ENCODE data around the gene PRDM13.
"Not testable (repeated sequence)": the region's sequence is repeated elsewhere in the genome, so short reads cannot be mapped to it uniquely, and the experiment has no call there.

Gene PRDM13

GRCh38 chr6:99606656-99607415 is at the start of gene PRDM13:
Gene PRDM13, plus strand, starts transcription at chr6:99606833. Its CDS starts 202 bp downstream, at chr6:99607035.
- DNase-seq (ENCODE audit: low read depth): no peak

GRCh38 chr6:99559057-99559456 is 47.6 kb upstream of the PRDM13 start:
- DNase-seq (ENCODE audit: low read depth): no peak

GRCh38 chr6:99560668-99561067 is 46.0 kb upstream of the PRDM13 start:
- no peak for DNase-seq (ENCODE audit: low read depth)

GRCh38 chr6:99563056-99563723 is 43.4 kb upstream of the PRDM13 start:
- DNase-seq (ENCODE audit: low read depth): no peak

- DNase-seq (ENCODE audit: low read depth): peak; percentile 87
Measured at GRCh38 chr6:99568103-99568933, 38.3 kb upstream of the PRDM13 start, which contains the start of gene CCNC. Gene CCNC, minus strand, starts transcription at chr6:99568660. Its CDS starts 133 bp downstream, at chr6:99568527.

GRCh38 chr6:99573980-99574617 is 32.5 kb upstream of the PRDM13 start:
- no peak for DNase-seq (ENCODE audit: low read depth)

- DNase-seq (ENCODE audit: low read depth): no peak
Measured at GRCh38 chr6:99575544-99576227, 30.9 kb upstream of the PRDM13 start.

GRCh38 chr6:99579781-99580180 is 26.9 kb upstream of the PRDM13 start:
- no peak for DNase-seq (ENCODE audit: low read depth)

GRCh38 chr6:99587792-99588191 is 18.8 kb upstream of the PRDM13 start:
- DNase-seq (ENCODE audit: low read depth): no peak

- peak; percentile 47 for DNase-seq (ENCODE audit: low read depth)
Measured at GRCh38 chr6:99588618-99589289, 17.9 kb upstream of the PRDM13 start.

- DNase-seq (ENCODE audit: low read depth): no peak
Measured at GRCh38 chr6:99589290-99589672, 17.4 kb upstream of the PRDM13 start.

GRCh38 chr6:99589907-99590493 is 16.6 kb upstream of the PRDM13 start:
- no peak for DNase-seq (ENCODE audit: low read depth)

- DNase-seq (ENCODE audit: low read depth): no peak
Measured at GRCh38 chr6:99590728-99591672, 15.6 kb upstream of the PRDM13 start.

- DNase-seq (ENCODE audit: low read depth): no peak
Measured at GRCh38 chr6:99591673-99592364, 14.8 kb upstream of the PRDM13 start.

GRCh38 chr6:99592900-99593299 is 13.7 kb upstream of the PRDM13 start:
- DNase-seq (ENCODE audit: low read depth): no peak

GRCh38 chr6:99594696-99595095 is 11.9 kb upstream of the PRDM13 start:
- not testable (repeated sequence) for DNase-seq (ENCODE audit: low read depth)

GRCh38 chr6:99602520-99603420 is 3.9 kb upstream of the PRDM13 start:
- DNase-seq (ENCODE audit: low read depth): no peak
